HG03108 (cell line): ENCODE data around the gene SNX21.
A peak's percentile ranks its signal among the peaks of the same experiment; 100 is the strongest.
"Not testable (repeated sequence)": the region's sequence is repeated elsewhere in the genome, so short reads cannot be mapped to it uniquely, and the experiment has no call there.

Source experiments
- ATAC-seq: cut with Tn5 transposase; IDR thresholded peaks from one replicate; pipeline ENCODE4 v1.9.1; 2021; ENCODE audit warnings: moderate library complexity; ENCODE audit not compliant: unreplicated experiment

SNX21 gene

GRCh38 chr20:45833030-45833882 lies at the start of gene SNX21:
TSS of gene SNX21 (plus strand) at chr20:45833799. CDS start at chr20:45833920, 121 bp downstream.
- no peak for ATAC-seq

- no peak for ATAC-seq
Observed at GRCh38 chr20:45788351-45788750, 45.2 kb upstream of the SNX21 start.

GRCh38 chr20:45792317-45793118 lies 41.1 kb upstream of the SNX21 start:
- ATAC-seq = peak; percentile 14

GRCh38 chr20:45796337-45797065 lies 37.1 kb upstream of the SNX21 start:
- no peak for ATAC-seq

- ATAC-seq = not testable (repeated sequence)
Observed at GRCh38 chr20:45797510-45797909, 36.1 kb upstream of the SNX21 start.

- not testable (repeated sequence) for ATAC-seq
Observed at GRCh38 chr20:45797955-45798354, 35.6 kb upstream of the SNX21 start.

- ATAC-seq = peak; percentile 52
Observed at GRCh38 chr20:45798935-45799642, 34.5 kb upstream of the SNX21 start.

GRCh38 chr20:45801851-45802250 lies 31.7 kb upstream of the SNX21 start:
- ATAC-seq = no peak

- no peak for ATAC-seq
Observed at GRCh38 chr20:45810191-45810970, 23.2 kb upstream of the SNX21 start.

GRCh38 chr20:45812157-45813005 lies 21.2 kb upstream of the SNX21 start, which contains the start of gene UBE2C:
TSS of gene UBE2C (plus strand) at chr20:45812644. CDS start at chr20:45812696, 52 bp downstream.
- peak; percentile 96 for ATAC-seq

GRCh38 chr20:45813006-45813340 lies 20.6 kb upstream of the SNX21 start:
- ATAC-seq = no peak

- no peak for ATAC-seq
Observed at GRCh38 chr20:45813489-45813888, 20.1 kb upstream of the SNX21 start.

GRCh38 chr20:45814314-45814713 lies 19.3 kb upstream of the SNX21 start:
- no peak for ATAC-seq

GRCh38 chr20:45816951-45817350 lies 16.6 kb upstream of the SNX21 start:
- no peak for ATAC-seq

- ATAC-seq = no peak
Observed at GRCh38 chr20:45817376-45818194, 16.0 kb upstream of the SNX21 start.

- no peak for ATAC-seq
Observed at GRCh38 chr20:45818239-45818638, 15.4 kb upstream of the SNX21 start.

- no peak for ATAC-seq
Observed at GRCh38 chr20:45819466-45819865, 14.1 kb upstream of the SNX21 start.

GRCh38 chr20:45821947-45822346 lies 11.7 kb upstream of the SNX21 start:
- ATAC-seq = no peak
